DND-41 (cell line): ENCODE results near the gene SAMSN1.
A peak's percentile ranks its signal among the peaks of the same experiment; 100 is the strongest.
"Not testable (repeated sequence)": the region's sequence is repeated elsewhere in the genome, so short reads cannot be mapped to it uniquely, and the experiment has no call there.

Experiments
- ATAC-seq: fragments of 200-7000 bp; cut with Tn5 transposase; 3 replicates; pipeline ENCODE4 v1.9.1; 2021; ENCODE audit warnings: low read depth; ENCODE audit not compliant: insufficient read depth
- DNase-seq: peaks from one replicate; pipeline ENCODE4 v3.0.0-alpha.2; 2020
- H2AFZ ChIP-seq: 2 replicates; pipeline ENCODE4 v1.6.0; 2012; ENCODE audit warnings: low read depth, low read length
- H3K27ac ChIP-seq: 2 replicates; pipeline ENCODE4 v1.5.1; 2012; ENCODE audit warnings: low read length, inconsistent platforms
- H3K27me3 ChIP-seq: fragments of 200-600 bp; sonication (generic); 2 replicates; pipeline ENCODE4 v1.6.0; 2012; ENCODE audit warnings: low read length, mild to moderate bottlenecking, inconsistent platforms; ENCODE audit not compliant: insufficient read depth, poor library complexity
- H3K36me3 ChIP-seq: 2 replicates; pipeline ENCODE4 v1.5.1; 2012; ENCODE audit warnings: low read length, inconsistent platforms; ENCODE audit not compliant: insufficient read depth
- H3K4me1 ChIP-seq: 2 replicates; pipeline ENCODE4 v1.5.1; 2012; ENCODE audit warnings: mild to moderate bottlenecking, low read length; ENCODE audit not compliant: insufficient read depth
- H3K4me2 ChIP-seq: 2 replicates; pipeline ENCODE4 v1.6.0; 2012; ENCODE audit warnings: mild to moderate bottlenecking, moderate library complexity, low read length, inconsistent platforms; ENCODE audit not compliant: insufficient read depth
- H3K4me3 ChIP-seq, 2 experiments: fragments of 200-600 bp in 1 of 2; shearing (Covaris generic) in 1 of 2; 2 replicates each; pipeline ENCODE4 v1.5.1; 2012 to 2016; ENCODE audit warnings: inconsistent platforms in 2 of 2, low read length in 2 of 2, mild to moderate bottlenecking in 2 of 2, low read depth in 1 of 2, moderate library complexity in 1 of 2
- H3K79me2 ChIP-seq: 2 replicates; pipeline ENCODE4 v1.6.0; 2012; ENCODE audit warnings: low read length, inconsistent platforms; ENCODE audit not compliant: insufficient read depth
- H3K9ac ChIP-seq: 2 replicates; pipeline ENCODE4 v1.6.0; 2012; ENCODE audit warnings: low read depth, mild to moderate bottlenecking, inconsistent platforms, low read length, moderate library complexity
- H3K9me3 ChIP-seq: 2 replicates; pipeline ENCODE4 v1.5.1; 2012; ENCODE audit warnings: low read length, moderate library complexity, mild to moderate bottlenecking, inconsistent platforms; ENCODE audit not compliant: insufficient read depth, severe bottlenecking
- H4K20me1 ChIP-seq: 2 replicates; pipeline ENCODE4 v1.6.0; 2012; ENCODE audit warnings: low read length; ENCODE audit not compliant: insufficient read depth
- EZH2 ChIP-seq: IDR thresholded peaks from 3 replicates; pipeline ENCODE4 v1.6.1; 2012; ENCODE audit warnings: borderline replicate concordance, low read depth, mild to moderate bottlenecking, moderate library complexity, low read length, inconsistent platforms; ENCODE audit not compliant: severe bottlenecking
- TF ChIP-seq, protein P1 (sequence below): IDR thresholded peaks from 2 replicates; pipeline ENCODE4 v1.5.1; 2012; ENCODE audit warnings: borderline replicate concordance, low read length, moderate library complexity, mild to moderate bottlenecking; ENCODE audit not compliant: poor library complexity, severe bottlenecking; ENCODE audit errors: extremely low read depth

Gene SAMSN1

DNA sequence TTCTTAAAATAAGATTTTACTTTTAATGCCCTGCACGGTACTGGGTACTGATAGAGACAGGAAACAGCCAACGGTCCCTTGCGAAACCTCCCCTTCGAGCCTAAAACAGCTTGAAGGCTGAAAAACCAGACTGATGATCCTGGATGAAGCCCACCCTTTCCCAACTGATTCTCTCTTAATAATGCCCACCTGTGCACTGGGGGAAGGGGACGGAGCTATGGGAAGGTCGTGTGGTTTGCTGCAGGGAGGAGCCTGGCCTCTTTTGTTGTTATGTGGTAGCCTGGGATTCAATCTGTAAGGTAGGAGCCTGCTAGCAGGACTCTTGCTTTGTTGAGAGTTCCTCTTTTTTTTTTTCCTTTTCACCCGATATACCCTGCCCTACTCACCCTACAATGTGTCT lies 25.6 kb downstream of the SAMSN1 start:
- Histone ChIP-seq H3K9me3 (no peaks in the 10 kb centered on the region), H3K4me1 (peaks cover 71% of the 10 kb centered on the region), H3K4me3 (peak overlapping the region in 1 of 2 experiments; percentile 43; a peak in 2 of 4 replicates), H3K36me3 (peaks cover 42% of the 10 kb centered on the region), H2AFZ (0 out of 2 replicates have a peak overlapping the region, but pooled peaks have one; percentile 21), H3K27me3 (no peaks in the 10 kb centered on the region), H3K27ac (peak overlapping the region; percentile 82), H3K9ac (peak overlapping the region; percentile 46), H3K79me2 (peaks cover 97% of the 10 kb centered on the region), H3K4me2 (peak overlapping the region; percentile 55), H4K20me1 (no peaks in the 10 kb centered on the region)
- TF ChIP-seq EZH2 = no peak
- TF ChIP-seq, protein P1, sequence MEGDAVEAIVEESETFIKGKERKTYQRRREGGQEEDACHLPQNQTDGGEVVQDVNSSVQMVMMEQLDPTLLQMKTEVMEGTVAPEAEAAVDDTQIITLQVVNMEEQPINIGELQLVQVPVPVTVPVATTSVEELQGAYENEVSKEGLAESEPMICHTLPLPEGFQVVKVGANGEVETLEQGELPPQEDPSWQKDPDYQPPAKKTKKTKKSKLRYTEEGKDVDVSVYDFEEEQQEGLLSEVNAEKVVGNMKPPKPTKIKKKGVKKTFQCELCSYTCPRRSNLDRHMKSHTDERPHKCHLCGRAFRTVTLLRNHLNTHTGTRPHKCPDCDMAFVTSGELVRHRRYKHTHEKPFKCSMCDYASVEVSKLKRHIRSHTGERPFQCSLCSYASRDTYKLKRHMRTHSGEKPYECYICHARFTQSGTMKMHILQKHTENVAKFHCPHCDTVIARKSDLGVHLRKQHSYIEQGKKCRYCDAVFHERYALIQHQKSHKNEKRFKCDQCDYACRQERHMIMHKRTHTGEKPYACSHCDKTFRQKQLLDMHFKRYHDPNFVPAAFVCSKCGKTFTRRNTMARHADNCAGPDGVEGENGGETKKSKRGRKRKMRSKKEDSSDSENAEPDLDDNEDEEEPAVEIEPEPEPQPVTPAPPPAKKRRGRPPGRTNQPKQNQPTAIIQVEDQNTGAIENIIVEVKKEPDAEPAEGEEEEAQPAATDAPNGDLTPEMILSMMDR = no peak
- ATAC-seq (peak; percentile 83), DNase-seq (peak; percentile 87)

DNA sequence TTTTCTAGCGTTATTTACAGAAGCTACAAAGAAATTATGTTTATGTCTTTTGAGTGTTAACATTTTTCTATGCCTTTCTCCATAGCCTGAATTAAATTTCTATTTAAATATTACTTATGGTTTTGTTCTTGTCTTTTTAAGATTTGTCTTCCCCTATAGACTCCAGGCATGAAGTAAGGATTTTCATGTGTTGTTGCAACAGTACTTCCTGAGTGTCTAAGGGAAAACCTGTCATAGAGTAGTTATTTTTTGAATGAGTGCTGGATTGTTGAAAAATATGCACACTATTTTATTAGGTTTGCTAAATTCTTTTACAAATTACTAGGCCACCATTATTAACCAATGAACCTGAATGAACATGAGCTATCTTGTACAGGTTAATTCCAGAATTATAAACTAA lies 27.1 kb downstream of the SAMSN1 start:
- no peak overlapping the region for H3K9ac ChIP-seq
- ATAC-seq (no peak), DNase-seq (no peak)
- H3K4me1 ChIP-seq = peaks cover 56% of the 10 kb centered on the region
- peaks cover 91% of the 10 kb centered on the region for H3K79me2 ChIP-seq
- TF ChIP-seq, protein P1 = no peak
- no peak for TF ChIP-seq EZH2
- no peak overlapping the region for H2AFZ ChIP-seq
- H4K20me1 ChIP-seq = no peaks in the 10 kb centered on the region
- peaks cover 54% of the 10 kb centered on the region for H3K36me3 ChIP-seq
- H3K9me3 ChIP-seq = no peaks in the 10 kb centered on the region
- no peak overlapping the region for H3K4me2 ChIP-seq
- no peak overlapping the region for H3K4me3 ChIP-seq
- H3K27me3 ChIP-seq = no peaks in the 10 kb centered on the region
- peak overlapping the region; percentile 50; the same call in 1 of the 2 replicates for H3K27ac ChIP-seq

DNA sequence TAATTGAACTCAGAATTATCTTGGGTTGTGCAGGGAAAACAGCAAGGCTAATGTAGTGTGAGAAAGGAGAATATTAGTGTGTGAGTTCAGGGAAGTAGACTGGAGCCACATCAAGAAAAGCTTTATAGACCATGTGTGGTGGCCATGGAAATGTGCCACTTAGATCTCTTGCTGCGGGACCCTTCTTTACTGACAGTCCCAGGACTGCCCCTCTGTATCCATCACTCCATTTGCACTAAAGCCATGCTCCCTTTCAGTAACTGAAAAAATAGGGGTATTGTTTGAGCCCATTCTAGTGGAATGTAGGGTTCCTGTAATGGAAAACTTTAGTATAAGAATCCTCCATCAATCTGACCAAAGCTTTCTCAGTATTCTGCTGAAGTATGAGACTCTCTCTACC lies 32.3 kb downstream of the SAMSN1 start:
- peaks cover 90% of the 10 kb centered on the region for H3K36me3 ChIP-seq
- TF ChIP-seq, protein P1 = no peak
- TF ChIP-seq EZH2 = no peak
- no peak overlapping the region; the same call in 1 of the 2 replicates for H3K27ac ChIP-seq
- no peak overlapping the region for H3K9ac ChIP-seq
- peaks cover 5% of the 10 kb centered on the region; the same call in 1 of the 2 replicates for H3K4me1 ChIP-seq
- no peak overlapping the region for H3K4me2 ChIP-seq
- ATAC-seq (no peak), DNase-seq (no peak)
- no peak overlapping the region for H2AFZ ChIP-seq
- peaks cover 56% of the 10 kb centered on the region for H3K79me2 ChIP-seq
- no peaks in the 10 kb centered on the region for H4K20me1 ChIP-seq
- no peak overlapping the region for H3K4me3 ChIP-seq
- H3K27me3 ChIP-seq = no peaks in the 10 kb centered on the region
- no peaks in the 10 kb centered on the region for H3K9me3 ChIP-seq

DNA sequence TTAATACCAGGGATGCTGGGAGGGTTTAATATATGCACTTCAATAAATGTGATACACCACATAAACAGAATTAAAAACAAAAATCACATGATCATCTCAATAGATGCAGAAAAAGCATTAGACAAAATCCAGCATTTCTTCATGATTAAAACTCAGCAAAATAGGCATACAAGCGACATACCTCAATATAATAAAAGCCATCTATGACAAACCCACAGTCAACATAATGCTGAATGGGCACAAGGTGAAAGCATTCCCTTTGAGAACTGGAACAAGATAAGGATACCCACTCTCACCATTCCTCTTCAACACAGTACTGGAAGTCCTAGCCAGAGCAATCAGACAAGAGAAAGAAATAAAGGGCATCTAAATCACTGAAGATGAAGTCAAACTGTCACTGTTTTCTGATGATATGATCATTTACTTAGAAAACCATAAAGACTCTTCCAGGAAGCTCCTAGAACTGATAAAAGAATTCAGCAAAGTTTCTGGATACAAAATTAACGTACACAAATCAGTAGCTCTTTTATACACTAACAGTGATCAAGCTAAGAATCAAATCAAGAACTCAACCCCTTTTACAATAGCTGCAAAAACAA lies 39.2 kb downstream of the SAMSN1 start:
- not testable (repeated sequence) for H3K27ac ChIP-seq, H3K27me3 ChIP-seq, H3K4me3 ChIP-seq, H3K4me2 ChIP-seq, H3K9me3 ChIP-seq, H2AFZ ChIP-seq, DNase-seq, ATAC-seq, H3K9ac ChIP-seq, H4K20me1 ChIP-seq, H3K4me1 ChIP-seq
- Histone ChIP-seq H3K36me3 (peaks cover 95% of the 10 kb centered on the region), H3K79me2 (peaks cover 55% of the 10 kb centered on the region)
